Lower leg skin (tissue), 3 donors: ENCODE results near the gene SFXN1.

Experiments used
- POLR2A ChIP-seq, 2 donors: fragments of 450-650 bp; IDR thresholded peaks; one replicate each; pipeline ENCODE4 v1.6.1; 2016 to 2017; ENCODE audit warnings: antibody characterized with exemption in 2 of 2, mild to moderate bottlenecking in 1 of 2, moderate library complexity in 1 of 2
- TF ChIP-seq, protein P1 (sequence below), 3 donors: fragments of 450-650 bp; IDR thresholded peaks; one replicate each; pipeline ENCODE4 v1.5.1; 2016; ENCODE audit warnings: antibody characterized with exemption in 3 of 3, mild to moderate bottlenecking in 3 of 3, moderate library complexity in 2 of 3

DNA sequence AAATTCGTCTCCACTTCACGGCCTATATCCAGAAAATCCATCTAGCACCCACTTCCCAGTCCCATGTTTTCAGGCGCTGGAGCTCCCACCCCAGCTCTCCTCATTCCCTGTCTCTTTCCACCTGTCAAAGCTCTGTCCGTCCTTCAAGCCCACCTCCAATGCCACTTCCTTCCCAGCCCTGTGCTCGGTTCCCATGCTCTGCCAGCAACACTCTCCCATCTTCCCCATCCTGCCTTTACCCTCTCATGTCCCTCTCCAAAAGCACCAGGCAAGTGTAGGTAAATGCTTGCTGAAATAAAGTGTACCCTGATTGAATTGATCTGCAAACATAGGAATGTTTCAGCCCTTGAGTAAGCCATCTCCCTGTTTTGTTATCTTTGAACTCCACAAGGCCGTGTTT, 43.6 kb upstream of the SFXN1 start:
- TF ChIP-seq, protein P1, sequence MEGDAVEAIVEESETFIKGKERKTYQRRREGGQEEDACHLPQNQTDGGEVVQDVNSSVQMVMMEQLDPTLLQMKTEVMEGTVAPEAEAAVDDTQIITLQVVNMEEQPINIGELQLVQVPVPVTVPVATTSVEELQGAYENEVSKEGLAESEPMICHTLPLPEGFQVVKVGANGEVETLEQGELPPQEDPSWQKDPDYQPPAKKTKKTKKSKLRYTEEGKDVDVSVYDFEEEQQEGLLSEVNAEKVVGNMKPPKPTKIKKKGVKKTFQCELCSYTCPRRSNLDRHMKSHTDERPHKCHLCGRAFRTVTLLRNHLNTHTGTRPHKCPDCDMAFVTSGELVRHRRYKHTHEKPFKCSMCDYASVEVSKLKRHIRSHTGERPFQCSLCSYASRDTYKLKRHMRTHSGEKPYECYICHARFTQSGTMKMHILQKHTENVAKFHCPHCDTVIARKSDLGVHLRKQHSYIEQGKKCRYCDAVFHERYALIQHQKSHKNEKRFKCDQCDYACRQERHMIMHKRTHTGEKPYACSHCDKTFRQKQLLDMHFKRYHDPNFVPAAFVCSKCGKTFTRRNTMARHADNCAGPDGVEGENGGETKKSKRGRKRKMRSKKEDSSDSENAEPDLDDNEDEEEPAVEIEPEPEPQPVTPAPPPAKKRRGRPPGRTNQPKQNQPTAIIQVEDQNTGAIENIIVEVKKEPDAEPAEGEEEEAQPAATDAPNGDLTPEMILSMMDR (IDR thresholded peaks at IDR 0.05) = no peak
- no peak for TF ChIP-seq POLR2A (IDR thresholded peaks at IDR 0.05)
